ENCODE results near the gene LATS2. TPM values are rescaled to one million over a fixed set of nuclear protein-coding genes. Genes with fewer than 3 reads are reported as not detected.
A peak's percentile ranks its signal among the peaks of the same experiment; 100 is the strongest.

The LATS2 gene
- total and polyA plus RNA-seq, 2 of the 8 experiments (the other 6 are each of a cell fraction or from before 2014, with no cell fraction given): 8.3 to 26.2 TPM

DNA sequence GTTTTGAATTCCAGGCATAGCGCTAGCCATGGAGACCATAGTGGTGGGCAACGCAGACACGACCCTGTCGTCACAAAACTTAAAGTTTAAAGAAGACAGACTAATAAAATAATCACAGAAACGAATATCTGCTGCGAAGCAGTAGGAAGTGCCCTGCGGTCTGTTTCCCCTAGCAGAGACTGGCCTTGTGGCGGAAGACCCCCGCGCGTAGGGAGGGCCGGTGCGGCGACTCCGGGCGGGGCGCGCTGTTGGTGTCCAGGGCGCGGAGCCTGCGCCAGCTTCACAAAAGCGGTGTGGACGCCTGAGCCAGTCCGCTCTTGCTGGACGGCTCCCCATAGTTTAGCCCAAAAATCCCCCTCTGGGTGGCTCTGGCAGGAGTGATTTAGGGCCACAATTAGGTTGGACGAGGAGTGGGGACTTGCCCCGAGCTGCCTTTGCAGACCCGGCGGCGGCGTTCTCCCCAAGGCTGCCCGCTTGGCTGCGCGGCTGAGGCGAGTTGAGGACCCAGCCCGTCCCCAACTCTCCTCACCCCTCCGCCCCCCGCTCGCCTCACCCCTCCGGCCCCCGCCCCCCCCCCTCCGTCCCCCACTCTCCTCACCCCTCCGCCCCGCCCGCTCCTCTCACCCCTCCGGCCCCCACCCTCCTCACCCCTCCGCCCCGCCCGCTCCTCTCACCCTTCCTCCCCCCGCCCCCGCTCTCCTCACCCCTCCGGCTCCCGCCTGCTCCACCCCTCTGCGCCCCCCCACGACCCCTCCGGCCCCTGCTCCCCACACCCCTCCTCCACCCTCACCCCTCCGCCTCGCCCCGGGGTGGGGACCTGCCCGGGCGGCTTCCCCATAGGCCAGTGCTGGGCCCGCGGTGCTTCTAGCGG lies 14.2 kb upstream of the LATS2 start:
- Histone ChIP-seq H4K20me1 (replicated peaks in 1 of 2; ENCODE audit: control insufficient read depth in 1 of 2, insufficient read depth in 2 of 2, low read length in 2 of 2) (no peaks in the 10 kb centered on the region), H3K23ac (ENCODE audit: insufficient read length) (no peak overlapping the region), H3K14ac (ENCODE audit: insufficient read length) (no peak overlapping the region), H2BK12ac (ENCODE audit: low read depth, low read length) (peak overlapping the region; percentile 1; the same call in 1 of the 2 replicates), H3K4me2 (ENCODE audit: insufficient read depth in 1 of 2, low read depth in 2 of 2, low read length in 2 of 2) (peak overlapping the region; percentile 77 to 83), H3K9ac (replicated peaks in 1 of 4; ENCODE audit: extremely low read depth in 1 of 4, low read depth in 3 of 4, low read length in 3 of 4) (peak overlapping the region in 3 of 4 experiments; percentile 54 to 79 (median 65); a peak in 6 of 7 replicates), H3K9me3 (ENCODE audit: insufficient read depth in 2 of 2, low read depth in 1 of 2, low read length in 1 of 2) (no peaks in the 10 kb centered on the region), H3K4ac (replicated peaks; ENCODE audit: insufficient read length, low read depth, low read length) (no peak overlapping the region), H3K27me3 (replicated peaks in 1 of 4; ENCODE audit: control insufficient read depth in 3 of 4, extremely low read depth in 1 of 4, insufficient read depth in 3 of 4, low read length in 3 of 4) (no peaks in the 10 kb centered on the region; a peak in 1 of 7 replicates), H3K23me2 (ENCODE audit: low read depth, low read length) (no peaks in the 10 kb centered on the region; the same call in 1 of the 2 replicates), H3K79me1 (ENCODE audit: low read depth, low read length) (no peaks in the 10 kb centered on the region), H4K5ac (ENCODE audit: insufficient read length, low read depth, low read length) (peak overlapping the region; percentile 52), H3K56ac (replicated peaks; ENCODE audit: insufficient read length, low read depth, low read length) (peak overlapping the region; percentile 75), H2BK15ac (ENCODE audit: low read length) (no peak overlapping the region), H2BK20ac (ENCODE audit: low read length) (no peak overlapping the region), H3K27ac (ENCODE audit: low read depth, low read length) (peak overlapping the region; percentile 71; the same call in 1 of the 2 replicates), H3K79me2 (ENCODE audit: control insufficient read depth in 1 of 2, insufficient read depth in 2 of 2, low read length in 2 of 2) (no peaks in the 10 kb centered on the region), H4K91ac (replicated peaks; ENCODE audit: insufficient read length, low read length) (peak overlapping the region; percentile 50), H3K4me3 (ENCODE audit: extremely low read depth in 1 of 4, insufficient read depth in 2 of 4, low read depth in 3 of 4, low read length in 4 of 4) (peak overlapping the region; percentile 62 to 68 (median 65)), H2AK5ac (ENCODE audit: low read depth, low read length) (no peak overlapping the region), H2BK5ac (ENCODE audit: low read depth, low read length) (peak overlapping the region; percentile 72; the same call in 1 of the 2 replicates), H2AFZ (ENCODE audit: low read length) (peak overlapping the region; percentile 61; the same call in 1 of the 2 replicates), H3K36me3 (ENCODE audit: control insufficient read depth in 2 of 4, insufficient read depth in 4 of 4, low read length in 3 of 4) (no peaks in the 10 kb centered on the region), H3K4me1 (replicated peaks in 1 of 4; ENCODE audit: control insufficient read depth in 3 of 4, insufficient read depth in 4 of 4, low read length in 3 of 4) (peaks cover 3 to 9% (median 5%) of the 10 kb centered on the region in 4 experiments; a peak in 5 of 7 replicates), H2BK120ac (replicated peaks; ENCODE audit: low read depth, low read length) (peak overlapping the region; percentile 81), H4K8ac (ENCODE audit: extremely low read depth, insufficient read depth, low read length) (peak overlapping the region; percentile 94; the same call in 1 of the 2 replicates), H3K18ac (ENCODE audit: extremely low read depth, low read length) (peak overlapping the region; percentile 95)
- ChIA-PET POLR2A (ENCODE audit: partially characterized antibody) (interaction anchor here (0.6 to 6.4 kb wide), 6 partner anchors 9 to 77 kb away, joined by 3 to 45 read pairs (median 4); partner anchors contain the start of gene LATS2), CTCF (ENCODE audit: partially characterized antibody) (no interaction called here)
- 5% methylated on average over 36 of the region's 64 CpGs; no CpG with 5 or more reads in 1 of the 2 experiments for WGBS, 2 experiments (ENCODE audit: extremely low coverage in 1 of 2, insufficient coverage in 1 of 2, insufficient read length in 1 of 2, insufficient replicate concordance in 2 of 2, low coverage in 1 of 2, low lambda C conversion rate in 2 of 2, missing lambda C conversion rate in 1 of 2)
- no peak for FAIRE-seq
- peak in 1 of 2 experiments; percentile 82 for DNase-seq (ENCODE audit: low read depth in 1 of 2, low spot score in 2 of 2)
- TF ChIP-seq POLR2AphosphoS5 (IDR thresholded peaks at IDR 0.05; ENCODE audit: low read depth, low read length) (0 out of 2 replicates have a peak, but pooled peaks have one; percentile 55), TEAD4 (IDR thresholded peaks at IDR 0.05; ENCODE audit: low read depth, low read length) (no peak), CREB1 (IDR thresholded peaks at IDR 0.05) (no peak), TCF12 (IDR thresholded peaks at IDR 0.05; ENCODE audit: low read depth, low read length) (no peak), SIRT6 (IDR thresholded peaks at IDR 0.05; ENCODE audit: low read length) (no peak), SP2 (IDR thresholded peaks at IDR 0.05; ENCODE audit: low read length) (no peak), KDM5A (IDR thresholded peaks at IDR 0.05; ENCODE audit: low read length) (no peak), EZH2 (IDR thresholded peaks at IDR 0.05; ENCODE audit: low read depth, low read length, severe bottlenecking) (no peak), BRCA1 (IDR thresholded peaks at IDR 0.05; ENCODE audit: low read depth, low read length) (no peak)
- TF ChIP-seq, protein P1, sequence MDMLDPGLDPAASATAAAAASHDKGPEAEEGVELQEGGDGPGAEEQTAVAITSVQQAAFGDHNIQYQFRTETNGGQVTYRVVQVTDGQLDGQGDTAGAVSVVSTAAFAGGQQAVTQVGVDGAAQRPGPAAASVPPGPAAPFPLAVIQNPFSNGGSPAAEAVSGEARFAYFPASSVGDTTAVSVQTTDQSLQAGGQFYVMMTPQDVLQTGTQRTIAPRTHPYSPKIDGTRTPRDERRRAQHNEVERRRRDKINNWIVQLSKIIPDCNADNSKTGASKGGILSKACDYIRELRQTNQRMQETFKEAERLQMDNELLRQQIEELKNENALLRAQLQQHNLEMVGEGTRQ (IDR thresholded peaks at IDR 0.05; ENCODE audit: low read length): no peak
- TF ChIP-seq, protein P2, sequence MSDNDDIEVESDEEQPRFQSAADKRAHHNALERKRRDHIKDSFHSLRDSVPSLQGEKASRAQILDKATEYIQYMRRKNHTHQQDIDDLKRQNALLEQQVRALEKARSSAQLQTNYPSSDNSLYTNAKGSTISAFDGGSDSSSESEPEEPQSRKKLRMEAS (IDR thresholded peaks at IDR 0.05): no peak
